VCaP (cell line): ENCODE data around the gene CYP27A1.

Experiments
- H3K27ac ChIP-seq: fragments of 450-650 bp; 2 replicates; pipeline ENCODE4 v1.5.1; 2017
- TF ChIP-seq, protein P1 (sequence below): fragments of 450-650 bp; conservative IDR thresholded peaks from 2 replicates; pipeline ENCODE4 v1.5.1; 2017; ENCODE audit warnings: mild to moderate bottlenecking, moderate library complexity

The CYP27A1 gene

DNA sequence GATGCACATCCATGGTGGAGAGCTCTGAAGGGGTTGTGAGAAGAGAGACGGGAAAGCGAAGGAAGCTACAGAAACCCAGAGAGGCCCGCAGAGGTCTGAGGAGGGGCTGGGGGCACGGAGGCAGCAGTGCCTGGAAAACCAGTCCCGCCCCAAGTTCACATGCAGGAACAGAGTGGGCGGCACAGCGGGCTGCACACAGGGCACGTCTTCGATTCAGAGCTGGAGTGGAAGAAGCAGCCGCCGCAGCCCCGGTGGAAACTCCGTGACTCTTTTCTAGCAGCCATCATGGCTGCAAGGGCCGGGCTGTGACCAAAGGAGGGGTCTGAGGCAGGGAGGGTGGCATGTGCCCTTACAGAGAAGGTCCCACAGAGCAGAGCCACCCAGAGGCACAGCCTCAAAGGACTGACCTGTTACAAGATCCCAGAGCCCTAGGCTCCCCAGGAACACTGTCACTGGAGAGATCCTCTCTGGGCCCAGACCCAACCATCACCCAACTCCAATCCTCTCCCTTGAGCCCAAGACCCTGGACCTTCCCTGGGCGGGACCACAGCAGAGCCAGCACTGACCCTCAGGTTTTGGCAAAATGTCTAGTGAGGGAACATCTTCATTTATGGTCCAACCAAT is 38.9 kb downstream of the CYP27A1 start:
- no peak overlapping the region for H3K27ac ChIP-seq
- TF ChIP-seq, protein P1, sequence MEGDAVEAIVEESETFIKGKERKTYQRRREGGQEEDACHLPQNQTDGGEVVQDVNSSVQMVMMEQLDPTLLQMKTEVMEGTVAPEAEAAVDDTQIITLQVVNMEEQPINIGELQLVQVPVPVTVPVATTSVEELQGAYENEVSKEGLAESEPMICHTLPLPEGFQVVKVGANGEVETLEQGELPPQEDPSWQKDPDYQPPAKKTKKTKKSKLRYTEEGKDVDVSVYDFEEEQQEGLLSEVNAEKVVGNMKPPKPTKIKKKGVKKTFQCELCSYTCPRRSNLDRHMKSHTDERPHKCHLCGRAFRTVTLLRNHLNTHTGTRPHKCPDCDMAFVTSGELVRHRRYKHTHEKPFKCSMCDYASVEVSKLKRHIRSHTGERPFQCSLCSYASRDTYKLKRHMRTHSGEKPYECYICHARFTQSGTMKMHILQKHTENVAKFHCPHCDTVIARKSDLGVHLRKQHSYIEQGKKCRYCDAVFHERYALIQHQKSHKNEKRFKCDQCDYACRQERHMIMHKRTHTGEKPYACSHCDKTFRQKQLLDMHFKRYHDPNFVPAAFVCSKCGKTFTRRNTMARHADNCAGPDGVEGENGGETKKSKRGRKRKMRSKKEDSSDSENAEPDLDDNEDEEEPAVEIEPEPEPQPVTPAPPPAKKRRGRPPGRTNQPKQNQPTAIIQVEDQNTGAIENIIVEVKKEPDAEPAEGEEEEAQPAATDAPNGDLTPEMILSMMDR: no peak

DNA sequence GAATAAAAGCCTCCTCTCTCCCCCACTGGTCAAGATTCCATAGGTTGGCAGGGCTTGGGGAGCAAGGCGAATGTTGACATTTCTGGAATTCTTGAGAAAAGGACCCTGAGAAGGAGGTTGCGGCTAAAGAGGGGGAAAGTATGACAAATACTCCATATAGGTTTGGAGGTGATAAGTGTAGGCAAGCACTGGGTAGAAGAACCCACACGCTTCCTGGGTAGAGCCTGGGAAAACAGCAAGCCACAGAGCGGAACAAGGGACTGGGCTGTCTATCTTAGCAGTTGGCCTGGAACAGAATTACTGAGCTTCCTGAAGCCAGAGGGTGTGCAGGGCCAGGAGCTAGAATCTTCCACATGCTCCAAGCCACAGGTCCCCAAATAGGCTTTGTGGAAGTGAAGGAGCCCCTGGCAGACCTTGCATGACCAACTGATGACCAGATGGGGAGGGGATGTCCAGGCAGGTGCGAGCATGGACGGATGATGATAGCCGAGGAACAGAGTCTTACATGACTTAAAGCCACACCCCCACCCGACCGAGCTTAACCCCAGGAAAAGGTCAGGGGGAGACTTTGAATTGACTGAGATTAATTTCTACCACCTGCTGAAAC is 39.8 kb downstream of the CYP27A1 start:
- no peak overlapping the region for H3K27ac ChIP-seq
- TF ChIP-seq, protein P1: no peak

DNA sequence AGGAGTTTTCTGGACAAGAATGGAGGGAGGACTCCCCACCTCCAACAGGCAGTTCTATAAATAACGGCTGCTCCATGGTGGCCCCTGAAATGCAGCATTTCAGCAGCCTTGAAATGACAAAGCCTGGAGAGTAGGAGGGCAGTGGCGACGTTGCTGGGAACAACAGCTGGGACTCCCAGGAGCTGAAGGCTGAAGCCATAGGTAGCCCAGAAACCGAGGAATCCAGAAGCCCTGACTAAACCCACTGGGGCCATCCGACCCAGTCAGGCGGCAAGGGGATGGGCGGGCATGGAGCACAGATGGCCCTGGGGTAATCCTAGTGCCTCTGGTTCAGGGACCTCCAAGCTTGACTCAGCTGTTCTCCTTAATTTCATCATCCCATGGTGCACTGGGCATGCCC is 40.7 kb downstream of the CYP27A1 start:
- TF ChIP-seq, protein P1: no peak
- H3K27ac ChIP-seq: no peak overlapping the region

DNA sequence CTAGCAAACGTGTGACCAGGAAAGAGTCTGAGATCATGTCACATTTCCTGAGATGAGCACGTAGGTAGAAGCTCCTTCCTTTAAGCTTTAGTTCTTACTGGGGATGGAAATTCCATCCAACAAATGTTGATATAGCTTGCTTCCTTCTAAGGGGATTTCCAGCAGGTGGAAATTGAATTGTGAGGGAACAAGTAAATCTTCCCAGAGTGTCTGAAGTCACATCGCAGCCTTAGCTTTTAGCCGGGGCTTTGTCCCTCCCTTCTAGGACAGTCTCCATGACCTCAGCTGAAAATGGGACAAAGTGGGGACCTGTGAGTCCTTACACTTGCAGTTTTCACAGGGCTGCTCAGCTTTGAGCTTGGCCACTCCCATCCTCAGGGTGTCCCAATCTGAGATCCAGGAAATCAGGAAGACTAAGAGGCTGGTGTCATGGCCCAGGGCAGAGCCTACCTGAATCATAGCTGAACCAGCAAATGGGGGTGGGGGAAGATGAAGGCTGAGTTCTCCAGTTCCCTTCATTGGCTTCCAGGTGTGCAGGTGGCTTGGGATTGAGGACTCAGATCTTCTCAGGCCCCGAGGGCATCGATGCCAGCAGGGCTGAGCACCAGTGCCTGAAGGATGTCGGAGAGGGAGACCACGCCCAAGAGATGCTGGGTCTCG is 41.4 kb downstream of the CYP27A1 start:
- TF ChIP-seq, protein P1: no peak
- no peak overlapping the region for H3K27ac ChIP-seq

DNA sequence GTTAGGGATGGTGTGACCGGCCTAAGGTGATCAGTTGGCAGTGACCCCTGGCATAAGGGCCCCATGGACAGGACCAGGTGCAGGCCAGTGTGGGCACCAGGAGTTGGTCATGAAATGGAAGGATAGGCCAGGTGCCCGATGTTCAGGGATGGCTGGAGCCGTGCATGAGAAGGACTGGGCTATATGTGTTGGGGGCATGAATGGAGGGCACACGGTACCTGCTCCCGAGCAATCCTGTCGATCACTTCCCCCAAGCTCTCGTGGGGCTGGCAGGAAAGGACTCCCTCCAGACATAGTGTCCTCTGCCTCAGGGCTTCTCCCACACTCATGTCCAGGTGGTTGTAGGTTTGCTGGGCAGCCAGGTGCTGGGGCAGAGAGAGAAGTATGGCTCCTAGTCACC is 42.1 kb downstream of the CYP27A1 start:
- TF ChIP-seq, protein P1: no peak
- H3K27ac ChIP-seq: no peak overlapping the region

DNA sequence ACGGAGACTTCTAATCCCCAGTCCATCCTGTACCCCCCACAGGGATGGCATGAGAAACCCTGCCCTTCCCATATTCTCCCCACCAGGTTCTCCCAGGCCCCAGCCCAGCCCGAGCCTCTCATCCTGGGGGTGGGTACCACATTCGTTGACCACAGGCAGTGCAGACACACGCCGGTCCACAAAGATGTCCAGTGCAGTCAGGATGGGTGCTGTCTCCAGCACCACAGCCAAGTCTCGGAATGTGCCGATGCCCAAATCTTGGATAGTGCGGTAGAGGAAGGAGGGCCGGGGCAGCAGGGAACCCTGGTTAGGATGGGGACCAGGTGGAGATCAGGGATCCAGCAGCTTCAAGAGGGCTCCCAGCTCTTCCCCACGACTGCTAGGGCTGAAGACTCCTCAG is 44.8 kb downstream of the CYP27A1 start:
- no peak overlapping the region for H3K27ac ChIP-seq
- TF ChIP-seq, protein P1: no peak

DNA sequence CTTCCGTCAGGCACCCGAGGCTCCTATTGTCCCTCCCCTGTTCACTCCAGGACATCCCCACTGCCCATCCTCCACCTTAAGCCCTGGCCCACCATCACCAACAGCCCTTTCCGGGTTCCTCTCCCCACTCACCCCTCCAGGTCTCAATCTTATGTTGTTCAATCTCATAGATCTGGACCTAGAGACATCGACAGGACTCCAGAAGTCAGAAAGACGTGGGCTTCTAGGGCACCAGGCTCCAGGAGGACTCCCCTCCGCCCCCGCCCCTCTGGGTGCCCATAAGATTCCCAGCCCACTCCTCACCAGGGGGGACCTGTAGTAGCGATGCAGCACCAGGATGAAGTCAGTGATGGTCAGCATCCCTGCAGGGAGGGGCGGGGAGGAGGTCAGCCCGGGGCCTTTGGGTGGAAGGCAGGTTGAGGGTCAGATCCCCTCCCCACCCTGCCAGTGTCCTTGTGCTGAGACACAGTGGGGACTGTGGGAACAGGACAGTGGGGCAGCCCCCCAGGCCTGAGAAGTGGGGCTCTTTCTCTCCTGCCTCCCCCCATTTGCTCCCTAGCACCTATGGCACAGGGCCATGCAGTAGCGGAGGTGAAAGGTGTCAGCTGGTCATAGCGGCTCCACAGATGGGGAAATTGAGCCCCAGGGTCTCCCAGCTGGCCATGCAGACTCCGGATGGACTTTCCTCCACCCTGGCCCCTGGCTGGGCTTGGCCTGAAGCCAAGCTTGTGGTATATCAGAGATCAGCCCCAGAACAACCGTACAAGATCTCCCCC is 45.9 kb downstream of the CYP27A1 start:
- H3K27ac ChIP-seq: no peak overlapping the region
- TF ChIP-seq, protein P1: no peak
